ENCODE results near the gene CRAMP1. TPM values are rescaled to one million over a fixed set of nuclear protein-coding genes. Genes with fewer than 3 reads are reported as not detected.

Gene CRAMP1
- total RNA-seq, 1 experiment from 2014 or later: 22.9 TPM

- TF ChIP-seq, protein P1, sequence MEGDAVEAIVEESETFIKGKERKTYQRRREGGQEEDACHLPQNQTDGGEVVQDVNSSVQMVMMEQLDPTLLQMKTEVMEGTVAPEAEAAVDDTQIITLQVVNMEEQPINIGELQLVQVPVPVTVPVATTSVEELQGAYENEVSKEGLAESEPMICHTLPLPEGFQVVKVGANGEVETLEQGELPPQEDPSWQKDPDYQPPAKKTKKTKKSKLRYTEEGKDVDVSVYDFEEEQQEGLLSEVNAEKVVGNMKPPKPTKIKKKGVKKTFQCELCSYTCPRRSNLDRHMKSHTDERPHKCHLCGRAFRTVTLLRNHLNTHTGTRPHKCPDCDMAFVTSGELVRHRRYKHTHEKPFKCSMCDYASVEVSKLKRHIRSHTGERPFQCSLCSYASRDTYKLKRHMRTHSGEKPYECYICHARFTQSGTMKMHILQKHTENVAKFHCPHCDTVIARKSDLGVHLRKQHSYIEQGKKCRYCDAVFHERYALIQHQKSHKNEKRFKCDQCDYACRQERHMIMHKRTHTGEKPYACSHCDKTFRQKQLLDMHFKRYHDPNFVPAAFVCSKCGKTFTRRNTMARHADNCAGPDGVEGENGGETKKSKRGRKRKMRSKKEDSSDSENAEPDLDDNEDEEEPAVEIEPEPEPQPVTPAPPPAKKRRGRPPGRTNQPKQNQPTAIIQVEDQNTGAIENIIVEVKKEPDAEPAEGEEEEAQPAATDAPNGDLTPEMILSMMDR (IDR thresholded peaks at IDR 0.05 in 2 of 3, conservative IDR thresholded peaks at IDR 0.05 in 1 of 3; ENCODE audit: borderline replicate concordance in 1 of 3, insufficient read depth in 1 of 3, low read depth in 2 of 3, low read length in 2 of 3): no peak
These were observed 26.6 kb downstream of the CRAMP1 start (continued) for GRCh38 chr16:1638757-1639156.

DNA sequence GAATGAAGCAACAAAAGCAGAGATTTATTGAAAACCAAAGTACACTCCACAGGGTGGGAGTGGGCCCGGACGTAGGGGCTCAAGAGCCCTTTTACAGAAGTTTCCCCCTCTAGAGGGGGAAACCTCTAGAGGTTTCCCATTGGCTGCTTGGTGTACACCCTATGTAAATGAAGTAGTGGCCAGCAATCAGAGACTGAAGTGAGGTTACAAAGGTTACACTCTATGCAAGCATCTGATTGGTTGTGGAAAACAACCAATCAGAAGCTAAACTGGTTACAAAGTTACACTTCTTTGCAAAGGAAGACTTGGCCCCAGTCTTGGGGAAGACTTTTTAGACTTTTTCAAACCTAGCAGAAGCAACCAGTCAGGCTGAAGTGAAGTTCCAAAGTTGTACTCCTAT, 27.1 kb downstream of the CRAMP1 start:
- Histone ChIP-seq H3K36me3 (ENCODE audit: control insufficient read depth in 1 of 2, insufficient read depth in 2 of 2, low read length in 2 of 2) (peaks cover 23 to 27% of the 10 kb centered on the region in 2 experiments), H3K4me3 (replicated peaks in 1 of 2; ENCODE audit: low read depth in 1 of 2, low read length in 2 of 2) (no peak overlapping the region), H3K9ac (ENCODE audit: low read length) (no peak overlapping the region), H3K27ac (ENCODE audit: low read depth, low read length) (no peak overlapping the region), H3K9me3 (ENCODE audit: control insufficient read depth in 1 of 2, insufficient read depth in 1 of 2, low read depth in 1 of 2, low read length in 2 of 2) (no peaks in the 10 kb centered on the region), H3K27me3 (ENCODE audit: insufficient read depth, low read length) (no peaks in the 10 kb centered on the region), H2AFZ (ENCODE audit: low read depth, low read length, poor library complexity, severe bottlenecking) (no peak overlapping the region), H4K20me1 (ENCODE audit: insufficient read depth) (no peaks in the 10 kb centered on the region), H3K4me2 (ENCODE audit: low read length) (no peak overlapping the region), H3K9me2 (ENCODE audit: insufficient read depth) (no peaks in the 10 kb centered on the region), H3K4me1 (ENCODE audit: control insufficient read depth in 1 of 2, insufficient read depth in 2 of 2, low read length in 2 of 2) (no peaks in the 10 kb centered on the region), H3K79me2 (ENCODE audit: insufficient read depth, low read length) (peaks cover 17% of the 10 kb centered on the region)
- TF ChIP-seq, protein P2, sequence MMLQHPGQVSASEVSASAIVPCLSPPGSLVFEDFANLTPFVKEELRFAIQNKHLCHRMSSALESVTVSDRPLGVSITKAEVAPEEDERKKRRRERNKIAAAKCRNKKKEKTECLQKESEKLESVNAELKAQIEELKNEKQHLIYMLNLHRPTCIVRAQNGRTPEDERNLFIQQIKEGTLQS (IDR thresholded peaks at IDR 0.05): no peak
- no peak for TF ChIP-seq EZH2 (IDR thresholded peaks at IDR 0.05)
- TF ChIP-seq, protein P3, sequence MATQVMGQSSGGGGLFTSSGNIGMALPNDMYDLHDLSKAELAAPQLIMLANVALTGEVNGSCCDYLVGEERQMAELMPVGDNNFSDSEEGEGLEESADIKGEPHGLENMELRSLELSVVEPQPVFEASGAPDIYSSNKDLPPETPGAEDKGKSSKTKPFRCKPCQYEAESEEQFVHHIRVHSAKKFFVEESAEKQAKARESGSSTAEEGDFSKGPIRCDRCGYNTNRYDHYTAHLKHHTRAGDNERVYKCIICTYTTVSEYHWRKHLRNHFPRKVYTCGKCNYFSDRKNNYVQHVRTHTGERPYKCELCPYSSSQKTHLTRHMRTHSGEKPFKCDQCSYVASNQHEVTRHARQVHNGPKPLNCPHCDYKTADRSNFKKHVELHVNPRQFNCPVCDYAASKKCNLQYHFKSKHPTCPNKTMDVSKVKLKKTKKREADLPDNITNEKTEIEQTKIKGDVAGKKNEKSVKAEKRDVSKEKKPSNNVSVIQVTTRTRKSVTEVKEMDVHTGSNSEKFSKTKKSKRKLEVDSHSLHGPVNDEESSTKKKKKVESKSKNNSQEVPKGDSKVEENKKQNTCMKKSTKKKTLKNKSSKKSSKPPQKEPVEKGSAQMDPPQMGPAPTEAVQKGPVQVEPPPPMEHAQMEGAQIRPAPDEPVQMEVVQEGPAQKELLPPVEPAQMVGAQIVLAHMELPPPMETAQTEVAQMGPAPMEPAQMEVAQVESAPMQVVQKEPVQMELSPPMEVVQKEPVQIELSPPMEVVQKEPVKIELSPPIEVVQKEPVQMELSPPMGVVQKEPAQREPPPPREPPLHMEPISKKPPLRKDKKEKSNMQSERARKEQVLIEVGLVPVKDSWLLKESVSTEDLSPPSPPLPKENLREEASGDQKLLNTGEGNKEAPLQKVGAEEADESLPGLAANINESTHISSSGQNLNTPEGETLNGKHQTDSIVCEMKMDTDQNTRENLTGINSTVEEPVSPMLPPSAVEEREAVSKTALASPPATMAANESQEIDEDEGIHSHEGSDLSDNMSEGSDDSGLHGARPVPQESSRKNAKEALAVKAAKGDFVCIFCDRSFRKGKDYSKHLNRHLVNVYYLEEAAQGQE (IDR thresholded peaks at IDR 0.05; ENCODE audit: low read depth): no peak
- TF ChIP-seq SRF (IDR thresholded peaks at IDR 0.05; ENCODE audit: low read depth): no peak
- no peak for TF ChIP-seq SIN3A (IDR thresholded peaks at IDR 0.05; ENCODE audit: low read depth)
- TF ChIP-seq CBX3 (IDR thresholded peaks at IDR 0.05; ENCODE audit: low read depth): no peak
- TF ChIP-seq SP1 (IDR thresholded peaks at IDR 0.05; ENCODE audit: low read depth): no peak
- TF ChIP-seq, protein P1 (IDR thresholded peaks at IDR 0.05 in 2 of 3, conservative IDR thresholded peaks at IDR 0.05 in 1 of 3; ENCODE audit: borderline replicate concordance in 1 of 3, insufficient read depth in 1 of 3, low read depth in 2 of 3, low read length in 2 of 3): no peak
- TF ChIP-seq ZFX (IDR thresholded peaks at IDR 0.05): no peak
- no peak for TF ChIP-seq FOSL1 (IDR thresholded peaks at IDR 0.05; ENCODE audit: low read depth)
- TF ChIP-seq, protein P4, sequence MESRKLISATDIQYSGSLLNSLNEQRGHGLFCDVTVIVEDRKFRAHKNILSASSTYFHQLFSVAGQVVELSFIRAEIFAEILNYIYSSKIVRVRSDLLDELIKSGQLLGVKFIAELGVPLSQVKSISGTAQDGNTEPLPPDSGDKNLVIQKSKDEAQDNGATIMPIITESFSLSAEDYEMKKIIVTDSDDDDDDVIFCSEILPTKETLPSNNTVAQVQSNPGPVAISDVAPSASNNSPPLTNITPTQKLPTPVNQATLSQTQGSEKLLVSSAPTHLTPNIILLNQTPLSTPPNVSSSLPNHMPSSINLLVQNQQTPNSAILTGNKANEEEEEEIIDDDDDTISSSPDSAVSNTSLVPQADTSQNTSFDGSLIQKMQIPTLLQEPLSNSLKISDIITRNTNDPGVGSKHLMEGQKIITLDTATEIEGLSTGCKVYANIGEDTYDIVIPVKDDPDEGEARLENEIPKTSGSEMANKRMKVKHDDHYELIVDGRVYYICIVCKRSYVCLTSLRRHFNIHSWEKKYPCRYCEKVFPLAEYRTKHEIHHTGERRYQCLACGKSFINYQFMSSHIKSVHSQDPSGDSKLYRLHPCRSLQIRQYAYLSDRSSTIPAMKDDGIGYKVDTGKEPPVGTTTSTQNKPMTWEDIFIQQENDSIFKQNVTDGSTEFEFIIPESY (IDR thresholded peaks at IDR 0.05; ENCODE audit: extremely low read depth, insufficient replicate concordance, low read length): no peak
- no peak for TF ChIP-seq POLR2A (IDR thresholded peaks at IDR 0.05; ENCODE audit: borderline replicate concordance, extremely low read depth, insufficient read depth, insufficient read length)
- TF ChIP-seq JUND (IDR thresholded peaks at IDR 0.05): no peak
- no peak for TF ChIP-seq MAX (IDR thresholded peaks at IDR 0.05)
- ChIA-PET CTCF (no interaction called here), RAD21 (ENCODE audit: low non-redundant PET in 1 of 2, low total read pairs in 2 of 2, uncharacterized antibody in 2 of 2, unreplicated experiment in 2 of 2) (no interaction called here), POLR2A (no interaction called here)
- no TSS peak for BruUV-seq (replicated peaks)
- ATAC-seq (peak; percentile 47), DNase-seq (ENCODE audit: low read depth, low spot score) (no peak)
- intact Hi-C loops (cut with micrococcal nuclease): no loop called here
